OCI-LY3 (cell line): Measurements from ENCODE around the gene ICA1.

Source experiments
- H2AFZ ChIP-seq: fragments of 200-600, 300-600 bp; shearing (Covaris generic); 2 replicates; pipeline ENCODE4 v1.6.0; 2014; ENCODE audit warnings: antibody characterized with exemption, low read depth, low read length
- H3K27ac ChIP-seq: fragments of 200-600, 300-600 bp; sonication (generic); 2 replicates; pipeline ENCODE4 v1.5.1; 2014; ENCODE audit warnings: mild to moderate bottlenecking, low read length, moderate library complexity, mixed read lengths
- H3K27me3 ChIP-seq: fragments of 200-600, 300-600 bp; sonication (generic); 2 replicates; pipeline ENCODE4 v1.6.1; 2014; ENCODE audit warnings: low read depth, low read length, mixed read lengths
- H3K36me3 ChIP-seq: fragments of 200-600, 300-600 bp; sonication (generic); replicated peaks from 2 replicates; pipeline ENCODE3; 2014; ENCODE audit warnings: low read depth, low read length, mixed read lengths
- H3K4me1 ChIP-seq: fragments of 300-600, 200-600 bp; sonication (generic); 2 replicates; pipeline ENCODE4 v1.6.1; 2014; ENCODE audit warnings: low read length, mixed read lengths
- H3K4me2 ChIP-seq: fragments of 200-600, 300-600 bp; sonication (generic); 2 replicates; pipeline ENCODE4 v1.6.1; 2014; ENCODE audit warnings: low read length, mixed read lengths
- H3K4me3 ChIP-seq: fragments of 300-600, 200-600 bp; sonication (generic); 2 replicates; pipeline ENCODE4 v1.5.1; 2014; ENCODE audit warnings: antibody characterized with exemption, mild to moderate bottlenecking, low read length, moderate library complexity
- H3K79me2 ChIP-seq: fragments of 300-600, 200-600 bp; shearing (Covaris generic); 2 replicates; pipeline ENCODE4 v1.6.1; 2014; ENCODE audit warnings: mild to moderate bottlenecking, low read length, mixed read lengths
- H3K9ac ChIP-seq: fragments of 300-600, 200-600 bp; shearing (Covaris generic); 2 replicates; pipeline ENCODE4 v1.6.0; 2014; ENCODE audit warnings: mild to moderate bottlenecking, low read length, moderate library complexity
- H3K9me3 ChIP-seq: fragments of 200-600, 300-600 bp; shearing (Covaris generic); 2 replicates; pipeline ENCODE4 v1.6.1; 2014; ENCODE audit warnings: low read length, mixed read lengths; ENCODE audit not compliant: insufficient read depth
- H4K20me1 ChIP-seq: fragments of 200-600, 300-600 bp; sonication (generic); 2 replicates; pipeline ENCODE4 v1.6.1; 2016; ENCODE audit warnings: low read length, mixed read lengths; ENCODE audit not compliant: insufficient read depth
- CTCF ChIP-seq: fragments of 200-600, 300-600 bp; sonication (generic); IDR thresholded peaks from 2 replicates; pipeline ENCODE4 v1.5.1; 2014; ENCODE audit warnings: antibody characterized with exemption, low read length, low read depth
- EZH2phosphoT487 ChIP-seq: fragments of 200-600 bp; shearing (Covaris generic); IDR thresholded peaks from 2 replicates; pipeline ENCODE4 v1.6.1; 2018; ENCODE audit warnings: antibody characterized with exemption, mixed run types, low read depth

Gene ICA1

DNA sequence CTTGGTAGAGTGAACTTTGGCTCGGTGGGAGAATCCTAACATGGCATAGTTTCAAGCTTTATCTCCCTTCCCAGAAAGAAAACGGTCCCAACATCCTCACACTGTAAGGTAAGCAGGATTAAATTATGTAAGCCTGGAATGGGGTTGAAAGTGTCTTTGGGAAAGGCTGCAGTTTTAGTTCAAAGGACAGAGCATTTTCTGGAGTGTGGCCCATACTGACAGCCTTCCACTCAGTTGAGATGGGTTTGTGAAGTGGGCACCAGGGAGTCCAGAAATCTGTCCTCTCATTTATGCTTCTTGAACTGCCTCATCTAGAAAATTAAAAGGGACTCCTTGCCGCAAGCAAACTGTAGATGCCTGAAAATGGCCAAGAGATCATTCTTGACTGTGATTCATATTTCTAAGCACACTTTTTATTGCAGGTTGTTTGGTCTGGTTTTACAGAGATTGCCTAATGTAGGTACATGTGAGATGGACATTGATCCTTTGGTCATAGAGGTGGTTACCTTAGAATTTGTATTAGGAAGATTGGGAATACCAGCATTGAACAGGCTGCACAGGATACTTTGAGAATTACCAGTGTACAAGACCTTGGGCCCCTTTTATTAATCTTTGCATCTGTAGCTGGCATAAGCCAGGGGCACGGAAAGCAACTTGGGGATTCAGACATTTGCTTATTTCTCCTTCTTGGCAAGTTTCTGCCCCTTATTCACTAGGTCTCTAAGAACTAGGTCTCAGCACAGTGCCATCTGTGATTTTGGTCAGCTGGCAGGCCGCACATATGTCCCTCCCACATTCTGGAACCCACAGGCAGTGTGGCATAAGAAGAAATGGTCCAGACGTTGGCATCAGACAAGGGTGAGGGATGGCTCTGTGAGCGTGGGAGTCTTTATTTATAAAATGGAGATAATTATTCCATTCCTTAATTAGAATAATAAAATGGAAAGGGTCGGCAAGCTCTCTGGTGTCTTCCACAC, 167.5 kb downstream of the ICA1 start:
- Histone ChIP-seq H3K4me2 (no peak overlapping the region), H3K9me3 (no peaks in the 10 kb centered on the region), H4K20me1 (no peaks in the 10 kb centered on the region), H3K79me2 (no peaks in the 10 kb centered on the region), H3K4me3 (no peak overlapping the region), H2AFZ (no peak overlapping the region), H3K4me1 (no peaks in the 10 kb centered on the region), H3K27ac (no peak overlapping the region), H3K36me3 (no peaks in the 10 kb centered on the region), H3K9ac (no peak overlapping the region), H3K27me3 (no peaks in the 10 kb centered on the region)
- TF ChIP-seq EZH2phosphoT487: no peak
- TF ChIP-seq CTCF: no peak

GRCh38 chr7:8092140-8092539, 169.8 kb downstream of the ICA1 start:
- H3K4me3 ChIP-seq: no peak overlapping the region
- no peaks in the 10 kb centered on the region for H4K20me1 ChIP-seq
- H3K27ac ChIP-seq: no peak overlapping the region
- H3K79me2 ChIP-seq: no peaks in the 10 kb centered on the region
- H3K9me3 ChIP-seq: no peaks in the 10 kb centered on the region
- no peak overlapping the region for H3K4me2 ChIP-seq
- no peaks in the 10 kb centered on the region for H3K36me3 ChIP-seq
- H3K9ac ChIP-seq: no peak overlapping the region
- H3K27me3 ChIP-seq: no peaks in the 10 kb centered on the region
- H3K4me1 ChIP-seq: no peaks in the 10 kb centered on the region
- TF ChIP-seq CTCF (no peak), EZH2phosphoT487 (no peak)
- no peak overlapping the region for H2AFZ ChIP-seq

- no peaks in the 10 kb centered on the region for H3K4me1 ChIP-seq
- H3K27me3 ChIP-seq: no peaks in the 10 kb centered on the region
- H2AFZ ChIP-seq: no peak overlapping the region
- H3K4me3 ChIP-seq: no peak overlapping the region
- TF ChIP-seq EZH2phosphoT487: no peak
- TF ChIP-seq CTCF: no peak
- H3K79me2 ChIP-seq: no peaks in the 10 kb centered on the region
- no peaks in the 10 kb centered on the region for H3K36me3 ChIP-seq
- H3K9ac ChIP-seq: no peak overlapping the region
- H3K9me3 ChIP-seq: no peaks in the 10 kb centered on the region
- no peaks in the 10 kb centered on the region for H4K20me1 ChIP-seq
- H3K4me2 ChIP-seq: no peak overlapping the region
- no peak overlapping the region for H3K27ac ChIP-seq
These were observed 172.8 kb downstream of the ICA1 start for GRCh38 chr7:8089036-8089780.

- no peak overlapping the region for H2AFZ ChIP-seq
- TF ChIP-seq CTCF (no peak), EZH2phosphoT487 (no peak)
- no peaks in the 10 kb centered on the region for H3K9me3 ChIP-seq
- H3K9ac ChIP-seq: no peak overlapping the region
- H3K27me3 ChIP-seq: no peaks in the 10 kb centered on the region
- H4K20me1 ChIP-seq: no peaks in the 10 kb centered on the region
- no peak overlapping the region for H3K27ac ChIP-seq
- no peaks in the 10 kb centered on the region for H3K36me3 ChIP-seq
- H3K4me1 ChIP-seq: no peaks in the 10 kb centered on the region
- no peaks in the 10 kb centered on the region for H3K79me2 ChIP-seq
- H3K4me3 ChIP-seq: no peak overlapping the region
- no peak overlapping the region for H3K4me2 ChIP-seq
These were observed 175.7 kb downstream of the ICA1 start for GRCh38 chr7:8086239-8086638.
